Stomach smooth muscle (tissue), 2 donors: ENCODE measurements around the gene OSBPL7.

ENCODE experiments used
- H3K27ac ChIP-seq: one replicate; pipeline ENCODE4 v1.7.0; 2013; ENCODE audit warnings: mild to moderate bottlenecking, low read length, inconsistent platforms
- H3K27me3 ChIP-seq, 2 donors: one replicate each; pipeline ENCODE4 v1.7.0; 2013; ENCODE audit warnings: low read length in 2 of 2; ENCODE audit not compliant: insufficient read depth in 2 of 2, control insufficient read depth in 1 of 2
- H3K36me3 ChIP-seq, 2 donors: one replicate each; pipeline ENCODE4 v1.7.0; 2013; ENCODE audit warnings: low read length in 2 of 2; ENCODE audit not compliant: control insufficient read depth in 2 of 2, insufficient read depth in 2 of 2
- H3K4me1 ChIP-seq: one replicate; pipeline ENCODE4 v1.7.0; 2013; ENCODE audit warnings: low read length; ENCODE audit not compliant: control insufficient read depth, insufficient read depth
- H3K4me3 ChIP-seq, 2 donors: one replicate each; pipeline ENCODE4 v1.7.0; 2013; ENCODE audit warnings: low read length in 2 of 2
- H3K9ac ChIP-seq, 2 donors: one replicate each; pipeline ENCODE4 v1.7.0; 2013; ENCODE audit warnings: low read length in 2 of 2, mild to moderate bottlenecking in 1 of 2
- H3K9me3 ChIP-seq, 2 donors: one replicate each; pipeline ENCODE4 v1.7.0; 2013; ENCODE audit warnings: low read length in 2 of 2; ENCODE audit not compliant: control insufficient read depth in 2 of 2
- donor health status: healthy.
- donor health status: Pancreatic carcinoma.

Gene OSBPL7

DNA sequence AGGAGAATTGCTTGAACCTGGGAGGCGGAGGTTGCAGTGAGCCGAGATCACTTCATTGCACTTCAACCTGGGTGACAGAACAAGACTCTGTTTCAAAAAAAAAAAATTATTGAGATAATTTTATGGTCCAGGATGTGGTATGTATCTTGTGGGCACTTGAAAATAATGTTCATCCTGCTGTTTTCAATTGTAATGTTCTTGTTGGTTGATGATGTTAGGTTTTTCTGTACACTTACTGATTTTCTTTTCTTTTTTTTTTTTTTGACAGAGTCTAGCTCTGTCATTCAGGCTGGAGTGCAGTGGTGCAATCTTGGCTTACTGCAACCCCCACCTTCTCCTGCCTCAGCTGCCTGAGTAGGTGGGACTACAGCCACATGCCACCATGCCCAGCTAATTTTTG, 58.9 kb downstream of the OSBPL7 start:
- Histone ChIP-seq H3K27ac (no peak overlapping the region), H3K4me3 (no peak overlapping the region), H3K9me3 (peaks cover 5 to 6% of the 10 kb centered on the region in 2 donors), H3K36me3 (no peaks in the 10 kb centered on the region), H3K4me1 (no peaks in the 10 kb centered on the region), H3K9ac (no peak overlapping the region), H3K27me3 (peaks cover 0 to 3% of the 10 kb centered on the region in 2 donors)

DNA sequence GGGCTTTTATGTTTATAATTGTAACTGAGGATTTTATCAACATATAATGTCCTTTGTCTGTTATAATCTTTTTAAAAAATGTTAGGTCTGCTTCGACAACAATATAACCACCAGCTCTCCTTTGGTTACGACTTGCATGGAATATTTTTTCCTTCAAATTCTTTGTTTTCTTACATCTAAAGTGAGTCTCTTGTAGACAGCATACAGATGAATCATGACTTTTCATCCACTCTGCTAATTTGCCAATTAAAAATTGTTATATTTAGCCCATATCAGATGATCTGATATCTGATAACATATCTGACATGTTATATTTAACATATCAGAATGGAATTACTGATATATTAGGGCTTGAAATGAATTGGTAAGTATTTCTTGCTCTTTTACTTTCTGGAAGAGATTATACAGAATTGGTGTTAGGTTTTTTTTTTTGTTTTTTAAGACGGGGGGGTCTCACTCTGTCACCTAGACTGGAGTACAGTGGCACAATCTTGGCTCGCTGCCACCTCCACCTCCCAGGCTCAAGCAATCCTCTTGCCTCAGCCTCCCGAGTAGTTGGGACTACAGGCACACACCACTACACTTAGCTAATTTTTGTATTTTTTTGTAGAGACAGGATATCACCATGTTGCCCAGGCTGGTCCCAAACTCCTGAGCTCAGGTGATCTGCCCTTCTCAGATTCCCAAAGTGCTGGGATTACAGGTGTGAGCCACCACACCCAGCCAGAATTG, 61.0 kb downstream of the OSBPL7 start:
- Histone ChIP-seq H3K4me3 (no peak overlapping the region), H3K9ac (no peak overlapping the region), H3K36me3 (no peaks in the 10 kb centered on the region), H3K27me3 (peaks cover 0 to 5% of the 10 kb centered on the region in 2 donors), H3K4me1 (no peaks in the 10 kb centered on the region), H3K27ac (no peak overlapping the region), H3K9me3 (peaks cover 5 to 6% of the 10 kb centered on the region in 2 donors)

DNA sequence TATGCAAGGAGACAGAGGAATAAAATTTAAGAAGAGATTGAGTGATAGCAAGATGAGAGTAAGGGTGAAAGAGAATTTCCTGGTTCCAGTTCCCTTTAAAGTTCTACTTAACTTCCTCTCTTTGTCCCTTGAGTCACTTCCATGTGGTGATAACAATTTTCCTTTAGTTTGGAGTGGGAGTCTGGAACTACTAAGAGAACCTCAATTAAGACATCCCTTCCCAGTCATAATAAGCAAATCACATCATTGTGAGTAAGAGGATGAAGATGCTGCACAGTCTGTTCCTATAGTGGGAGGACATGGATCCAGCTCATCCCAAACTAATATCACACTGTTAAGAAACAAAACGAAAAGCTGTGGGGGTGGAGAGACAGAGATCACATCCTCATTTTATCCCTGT, 64.2 kb downstream of the OSBPL7 start:
- H3K4me3 ChIP-seq, result no peak overlapping the region
- peaks cover 0 to 6% of the 10 kb centered on the region in 2 donors for H3K9me3 ChIP-seq
- no peaks in the 10 kb centered on the region for H3K36me3 ChIP-seq
- H3K9ac ChIP-seq, result no peak overlapping the region
- no peak overlapping the region for H3K27ac ChIP-seq
- no peaks in the 10 kb centered on the region for H3K4me1 ChIP-seq
- H3K27me3 ChIP-seq, result peaks cover 2 to 3% of the 10 kb centered on the region in 2 donors
